Activated gamma-delta T cell (primary cell): Measurements from ENCODE around the gene ROR1.
"Not testable (repeated sequence)": the region's sequence is repeated elsewhere in the genome, so short reads cannot be mapped to it uniquely, and the experiment has no call there.

Experiments used
- DNase-seq: peaks from one replicate; lab custom pipeline; 2025; lab: John Stamatoyannopoulos, UW

Gene ROR1

DNA sequence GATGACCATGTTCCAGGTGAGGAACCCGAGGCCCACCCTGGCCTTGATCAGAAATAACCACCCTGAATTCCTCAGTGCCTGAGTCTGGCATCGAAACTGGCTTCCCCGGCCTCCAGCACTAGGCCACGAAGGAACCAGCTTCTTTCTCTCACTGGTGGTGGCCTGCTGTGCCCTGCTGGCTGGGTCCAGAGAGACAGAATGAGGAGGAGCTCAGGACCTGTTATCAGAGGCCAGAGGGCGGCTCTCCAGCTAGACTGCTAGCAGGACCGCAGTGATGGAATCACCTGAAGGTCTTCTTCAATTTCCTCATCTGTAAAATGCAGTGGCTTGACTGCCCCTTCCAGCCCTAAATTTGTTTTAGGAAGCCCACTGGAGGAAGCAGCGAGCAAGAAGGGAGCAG lies 20.5 kb downstream of the ROR1 start:
- no peak for DNase-seq

DNA sequence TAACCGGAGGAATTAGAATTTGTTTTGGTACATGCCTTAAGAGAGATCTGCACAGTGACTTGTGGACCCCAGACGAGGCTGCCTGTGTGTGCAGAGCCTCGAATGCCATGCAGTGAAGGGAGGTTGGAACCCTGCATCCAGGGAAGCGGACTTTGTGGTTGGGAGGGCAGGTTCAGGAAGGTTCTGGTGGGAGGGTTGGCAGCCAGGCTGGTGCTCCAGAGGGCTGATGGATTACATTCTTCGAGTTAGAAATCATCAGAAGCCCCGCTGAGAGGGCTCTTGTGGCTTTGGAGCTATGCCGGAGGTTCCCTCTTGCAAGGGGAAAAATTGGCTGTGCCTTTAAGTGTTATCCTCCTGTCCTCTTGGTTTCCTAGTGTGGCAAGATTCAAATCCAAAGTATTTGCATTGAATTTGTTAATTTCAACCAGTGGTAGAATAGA lies 21.1 kb downstream of the ROR1 start:
- DNase-seq = no peak

DNA sequence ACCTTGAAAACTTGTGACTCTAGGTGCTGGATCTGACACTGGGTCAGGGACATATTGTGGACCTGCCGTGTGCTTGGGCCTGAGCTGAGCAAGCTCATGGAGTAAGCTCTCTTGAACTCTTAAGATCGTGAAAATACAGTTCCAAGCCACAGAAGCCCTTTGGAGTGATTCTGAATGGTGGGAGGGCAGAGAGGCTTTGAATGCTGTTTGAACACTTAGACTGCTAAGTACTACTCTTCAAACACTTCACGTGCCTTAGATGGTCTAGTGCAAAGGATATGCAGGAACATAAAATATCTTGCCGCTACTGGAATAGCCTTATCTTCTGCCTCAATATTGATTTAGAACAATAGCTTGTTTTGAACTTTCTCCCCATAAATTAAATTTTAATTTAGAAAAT lies 21.6 kb downstream of the ROR1 start:
- no peak for DNase-seq

DNA sequence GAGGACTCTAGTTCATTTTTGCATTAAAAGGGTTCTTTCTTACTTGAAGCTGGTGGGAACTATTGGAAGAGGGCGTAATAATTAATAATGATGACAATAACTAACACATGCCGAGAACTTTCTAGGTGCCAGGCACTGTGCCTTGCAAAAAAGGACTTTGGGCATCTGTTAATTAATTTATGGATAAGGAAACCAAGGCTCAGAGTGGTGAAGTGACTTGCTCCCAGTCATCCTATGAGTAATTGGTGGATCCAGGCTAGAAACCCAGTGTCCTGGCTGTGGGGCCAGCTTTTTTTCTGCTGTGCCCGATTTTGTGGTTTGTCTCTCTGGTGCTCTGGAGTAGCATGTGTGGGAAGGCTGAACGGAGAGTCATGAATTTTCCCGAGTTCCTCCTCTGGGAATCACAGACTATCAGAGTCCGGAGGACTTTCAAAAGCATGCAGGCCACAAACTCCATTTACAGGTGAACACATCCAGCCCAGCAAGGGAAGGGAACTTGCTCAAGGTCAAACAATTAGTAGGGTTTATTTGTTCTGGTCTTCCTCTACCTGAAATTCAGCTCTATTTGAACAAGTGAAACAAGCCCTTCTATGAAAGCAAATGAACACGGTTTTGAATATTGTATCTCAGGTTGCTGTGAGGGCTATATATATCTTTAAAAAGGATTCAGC lies 23.4 kb downstream of the ROR1 start:
- no peak for DNase-seq

DNA sequence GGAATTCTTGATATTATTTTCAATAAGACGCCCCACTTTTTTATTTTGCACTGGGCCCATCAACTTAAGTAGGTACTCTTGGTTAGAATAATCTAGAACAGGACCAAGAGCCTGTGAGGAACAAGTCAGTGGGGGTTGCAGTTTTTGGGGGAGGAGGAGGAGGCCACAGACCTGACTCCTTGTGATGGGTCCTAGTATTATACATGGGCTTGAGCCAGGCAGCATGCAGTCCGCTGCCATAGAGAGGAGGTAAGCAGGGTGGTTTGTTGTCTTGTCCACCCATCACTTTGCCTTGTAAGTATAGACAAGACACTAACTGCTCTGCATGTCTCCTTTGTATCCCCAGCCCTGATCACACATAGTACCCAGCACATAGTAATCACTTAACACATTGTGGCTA lies 24.5 kb downstream of the ROR1 start:
- no peak for DNase-seq

DNA sequence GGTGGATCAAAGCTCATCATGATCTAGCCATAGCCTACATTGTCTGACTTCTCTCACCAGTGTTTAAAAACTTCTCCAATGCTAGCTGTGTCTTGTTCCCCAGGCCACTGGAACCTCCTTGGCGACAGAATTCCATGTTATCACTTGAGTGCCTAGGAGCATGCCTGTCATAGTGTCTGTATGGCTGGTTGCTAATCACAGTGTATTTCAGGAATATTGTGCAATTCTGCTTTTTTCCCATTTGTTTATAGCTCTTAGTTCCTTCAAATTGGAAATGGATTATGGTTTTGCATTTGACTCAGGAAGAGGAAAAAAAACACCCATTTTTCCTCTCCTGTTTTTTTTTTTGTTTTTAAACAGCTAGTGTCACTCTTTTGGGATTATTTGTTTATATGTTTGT lies 25.5 kb downstream of the ROR1 start:
- no peak for DNase-seq

DNA sequence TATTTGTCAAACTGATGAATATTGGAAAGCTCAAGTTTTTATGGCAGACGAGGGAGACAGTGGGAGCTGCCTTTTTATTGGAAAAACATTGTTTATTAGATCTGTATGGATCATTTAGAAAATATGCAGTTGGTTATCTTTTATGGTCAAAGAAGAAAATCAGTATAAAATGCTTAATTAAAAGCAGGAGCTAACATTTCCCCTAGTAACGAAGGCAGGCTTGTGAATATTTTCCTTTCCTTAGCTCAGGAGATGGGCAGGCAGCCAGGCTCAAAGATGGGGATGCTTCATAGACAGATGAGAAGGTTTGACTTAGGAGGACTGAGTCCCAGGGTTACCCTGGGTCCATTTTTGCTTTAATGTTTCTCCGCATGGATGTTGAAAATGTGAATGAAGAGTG lies 26.0 kb downstream of the ROR1 start:
- DNase-seq = no peak

DNA sequence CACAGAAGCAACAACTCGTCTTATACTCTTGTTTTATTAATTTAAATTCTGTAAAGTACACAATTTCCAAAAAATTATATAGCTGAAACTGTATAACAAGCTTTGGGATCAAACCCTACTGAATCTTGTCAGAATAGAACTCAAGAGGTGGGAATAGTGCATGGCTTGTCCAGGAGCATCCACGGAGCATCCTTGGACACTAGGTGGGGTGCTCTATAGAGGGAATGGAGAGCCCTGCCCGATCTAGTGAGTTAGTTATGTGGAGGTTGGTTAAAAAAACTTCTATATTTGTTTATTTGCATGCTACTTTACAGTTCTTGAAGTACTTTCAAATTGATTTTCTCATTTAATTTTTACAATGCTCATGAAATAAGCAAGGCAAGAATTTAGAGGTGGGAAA lies 28.3 kb downstream of the ROR1 start:
- no peak for DNase-seq

DNA sequence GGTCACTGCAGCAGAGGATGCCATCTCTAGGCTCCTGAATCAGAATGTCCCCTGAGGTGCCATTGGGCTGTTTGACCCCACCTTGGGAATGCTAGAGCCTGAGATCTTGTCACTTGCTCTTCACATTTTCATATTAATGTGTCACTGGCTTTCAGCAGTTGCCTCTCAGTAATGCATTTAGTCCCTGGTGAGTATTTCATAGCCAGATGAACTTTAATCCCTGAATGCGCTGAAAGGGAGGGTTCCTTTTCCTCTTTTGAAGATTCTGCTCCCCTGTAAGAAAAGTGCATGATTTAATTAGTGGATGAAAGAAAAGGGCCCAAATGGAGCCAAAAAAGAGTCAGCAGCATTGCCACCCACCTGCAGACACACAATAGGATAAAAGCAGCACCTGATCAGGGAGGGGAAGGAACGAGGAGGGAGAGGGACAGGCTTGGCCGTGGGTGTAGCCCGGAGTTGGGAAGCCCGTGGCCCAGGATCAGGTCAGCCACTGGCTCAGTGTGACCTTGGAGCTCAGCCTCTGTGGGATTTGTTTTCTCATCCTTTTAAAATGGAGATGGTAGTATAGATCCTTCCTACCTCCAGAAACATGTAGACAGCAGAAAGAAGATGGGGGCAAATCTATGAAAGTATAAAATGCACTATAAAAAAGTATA lies 31.1 kb downstream of the ROR1 start:
- DNase-seq = no peak

DNA sequence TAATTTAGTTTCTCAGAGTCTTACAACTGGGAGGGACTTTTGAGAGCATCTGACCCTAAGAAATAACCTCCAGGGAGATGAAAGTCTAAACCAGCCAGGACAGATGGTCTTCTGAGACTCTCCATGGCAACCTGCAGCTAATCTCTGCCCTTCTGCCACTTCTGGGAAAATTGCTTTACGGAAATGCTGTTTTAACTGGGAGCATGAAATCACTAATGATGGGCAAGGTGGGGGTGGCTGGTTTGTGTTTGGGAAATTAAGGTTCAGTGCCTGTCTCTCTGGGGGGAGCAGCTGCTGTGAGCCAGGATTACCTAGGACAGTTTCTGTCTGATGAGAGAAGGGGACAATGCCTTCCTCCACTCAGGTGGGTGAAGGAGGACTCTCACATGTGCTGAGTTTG lies 33.2 kb downstream of the ROR1 start:
- no peak for DNase-seq

DNA sequence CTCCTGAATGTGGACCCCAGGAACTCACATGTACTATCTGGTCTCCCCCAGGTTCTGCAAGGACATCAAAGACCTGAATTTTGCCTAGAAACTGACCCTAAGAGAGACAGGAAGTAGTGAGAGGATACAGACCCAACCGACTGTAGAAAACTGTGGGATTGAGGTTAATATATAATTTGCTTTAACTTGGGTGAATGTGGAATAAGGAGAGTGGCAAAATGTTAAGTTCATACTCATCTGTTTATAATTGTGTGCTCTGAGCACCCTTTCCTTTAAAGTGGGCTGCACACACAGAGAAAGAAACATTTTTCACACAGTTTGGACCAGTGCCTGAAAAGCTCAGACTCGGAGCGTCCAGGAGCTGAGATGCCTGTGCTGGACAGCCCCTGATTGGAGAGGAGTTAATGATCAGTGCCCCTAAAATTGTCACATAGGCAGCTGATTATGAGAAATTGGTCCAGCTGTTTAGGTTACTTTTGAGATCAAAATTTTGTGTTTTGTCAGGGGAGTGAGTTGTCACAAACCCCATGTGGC lies 37.2 kb downstream of the ROR1 start:
- no peak for DNase-seq

DNA sequence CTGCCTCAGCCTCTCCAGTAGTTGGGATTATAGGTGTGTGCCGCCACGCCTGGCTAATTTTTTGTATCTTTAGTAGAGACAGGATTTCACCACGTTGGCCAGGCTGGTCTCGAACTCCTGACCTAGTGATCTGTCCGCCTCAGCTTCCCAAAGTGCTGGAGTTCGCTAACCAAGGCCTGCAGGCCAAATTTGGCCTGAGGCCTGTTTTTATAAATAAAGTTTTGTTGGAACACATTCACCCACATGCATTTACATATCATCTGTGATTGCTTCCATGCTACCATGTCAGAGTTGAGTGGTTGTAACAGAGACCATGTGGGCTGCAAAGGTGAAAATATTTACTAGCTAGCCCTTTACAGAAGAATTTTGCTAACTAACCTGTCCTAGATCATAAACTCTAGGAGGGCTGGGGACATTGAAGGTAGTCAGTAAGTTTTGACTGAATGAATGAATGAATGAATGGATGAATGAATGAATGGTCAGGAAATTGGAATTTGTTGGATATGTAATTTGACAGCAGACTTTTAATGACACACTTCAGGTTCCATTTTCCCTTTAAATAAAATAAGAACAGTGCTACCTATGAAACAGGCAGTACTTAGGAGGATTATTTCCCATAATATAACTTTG lies 38.4 kb downstream of the ROR1 start:
- no peak for DNase-seq

DNA sequence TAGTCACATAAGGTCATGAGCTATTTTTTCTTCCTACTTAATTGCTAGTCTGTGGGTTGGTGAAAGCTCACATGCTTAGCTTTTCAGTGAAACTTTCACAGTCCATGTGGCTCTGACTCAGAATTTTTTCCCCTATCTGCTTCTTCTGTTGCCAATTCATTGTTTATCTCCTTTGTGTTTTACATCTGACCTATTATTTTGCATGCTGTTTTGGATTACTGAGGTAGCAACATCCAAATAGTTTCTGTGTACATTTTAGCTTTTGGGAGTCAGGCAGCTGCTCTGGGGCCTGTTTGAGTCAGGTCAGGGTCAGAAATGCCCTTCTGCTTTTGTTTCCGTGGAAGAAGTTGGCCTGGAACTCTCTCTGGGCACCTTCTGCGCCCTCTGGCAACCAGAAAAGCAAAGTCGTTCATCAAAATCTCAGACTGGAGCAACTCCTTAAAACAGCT lies 40.0 kb downstream of the ROR1 start:
- no peak for DNase-seq

DNA sequence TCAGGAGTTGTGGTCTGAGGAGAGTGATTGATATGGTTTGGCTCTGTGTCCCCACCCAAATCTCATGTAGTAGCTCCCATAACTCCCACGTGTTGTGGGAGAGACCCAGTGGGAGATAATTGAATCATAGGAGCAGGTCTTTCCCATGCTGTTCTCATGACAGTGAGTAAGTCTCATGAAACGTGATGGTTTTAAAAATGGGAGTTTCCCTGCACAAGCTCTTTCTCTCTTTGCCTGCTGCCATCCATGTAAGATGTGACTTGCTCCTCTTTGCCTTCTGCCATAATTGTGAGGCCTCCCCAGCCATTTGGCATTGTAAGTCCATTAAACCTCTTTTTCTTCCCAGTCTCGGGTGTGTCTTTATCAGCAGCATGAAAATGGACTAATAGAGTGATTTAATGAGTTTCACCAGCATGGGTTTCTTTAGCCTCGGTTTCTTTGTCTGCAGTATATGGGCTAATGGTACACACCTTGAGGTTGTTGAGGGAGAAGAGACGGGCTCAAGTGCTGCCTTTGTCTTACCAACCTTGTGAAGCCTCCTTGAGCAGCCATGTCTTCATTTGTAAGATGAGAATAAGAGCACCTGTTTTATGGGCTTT lies 42.5 kb downstream of the ROR1 start:
- DNase-seq = not testable (repeated sequence)

DNA sequence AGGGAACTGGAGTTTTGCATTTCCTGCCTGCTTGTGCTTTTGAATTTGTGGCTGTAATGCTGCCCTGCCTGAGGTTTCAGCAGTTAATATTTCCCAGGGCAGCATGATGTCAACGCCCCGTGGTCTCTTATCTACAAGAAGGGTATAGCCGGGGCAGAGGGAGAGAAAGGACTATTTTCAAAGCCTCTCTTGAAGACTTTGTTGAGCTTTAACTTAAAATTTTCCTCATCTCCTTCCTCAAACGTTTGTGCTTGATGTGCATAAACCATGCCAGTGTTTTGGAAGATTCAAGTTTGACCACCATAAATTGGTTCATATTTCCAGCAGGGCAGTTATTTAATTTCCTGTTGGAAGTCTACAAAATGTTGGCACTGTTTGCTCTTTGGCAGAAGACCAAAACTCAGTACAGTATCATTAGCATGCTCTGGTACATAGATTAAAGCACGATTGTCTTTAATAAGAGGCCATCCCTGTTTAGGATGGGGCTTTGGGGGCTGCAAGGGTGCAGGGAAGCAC lies 43.4 kb downstream of the ROR1 start:
- DNase-seq = no peak

DNA sequence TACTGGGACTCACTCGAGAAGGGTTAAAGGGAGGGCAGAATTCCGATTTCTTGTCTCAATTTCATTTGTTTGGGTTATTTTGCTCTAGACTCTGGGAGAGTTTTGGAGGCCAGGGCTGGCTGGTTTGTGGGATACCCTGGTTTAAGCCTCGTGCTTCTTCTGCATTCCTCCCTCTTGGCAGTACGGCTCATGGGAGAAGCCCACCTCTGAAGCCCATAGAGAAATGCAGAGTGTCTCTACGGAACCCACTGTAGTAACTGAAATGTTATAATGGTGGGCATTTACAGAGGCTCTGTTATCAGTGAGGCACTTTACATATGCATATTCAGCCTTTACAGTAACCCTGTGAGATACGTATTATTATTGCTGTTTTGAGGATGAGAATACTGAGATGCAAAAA lies 43.9 kb downstream of the ROR1 start:
- no peak for DNase-seq

DNA sequence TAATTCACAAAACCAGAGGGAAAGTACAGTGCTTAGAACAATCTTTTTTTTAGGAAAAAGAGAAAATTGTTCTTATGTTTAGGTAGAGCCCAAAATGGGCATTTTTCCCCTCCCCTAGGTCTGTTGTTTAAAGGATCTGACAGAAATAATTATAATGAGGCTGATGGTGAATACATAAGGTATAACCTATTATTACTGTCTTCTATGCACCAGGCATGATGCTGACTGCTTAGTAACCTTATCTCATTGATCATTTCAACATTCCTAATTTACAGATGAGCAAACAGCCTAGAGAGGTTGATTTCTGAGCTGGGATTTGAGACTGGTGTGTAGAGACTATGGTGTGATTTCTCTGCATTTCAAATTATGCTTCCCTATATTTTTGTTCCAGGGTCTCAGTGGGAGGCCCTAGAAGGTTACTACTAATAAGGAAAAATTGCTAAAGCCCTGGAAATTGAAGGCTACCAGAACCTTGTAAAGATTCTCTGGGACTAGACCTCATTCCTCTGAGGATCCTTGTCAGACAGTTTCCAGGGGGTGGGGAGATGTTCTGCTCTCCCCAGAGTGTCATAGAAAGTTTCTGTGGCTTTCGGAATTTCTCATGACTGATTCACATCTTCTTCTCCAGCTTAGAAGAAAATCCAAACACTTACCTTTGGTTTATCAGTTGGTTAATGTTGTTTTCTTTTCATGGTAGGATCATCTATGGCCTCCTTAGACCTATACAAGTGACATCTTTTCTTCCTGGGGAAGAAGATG lies 44.9 kb downstream of the ROR1 start:
- no peak for DNase-seq

DNA sequence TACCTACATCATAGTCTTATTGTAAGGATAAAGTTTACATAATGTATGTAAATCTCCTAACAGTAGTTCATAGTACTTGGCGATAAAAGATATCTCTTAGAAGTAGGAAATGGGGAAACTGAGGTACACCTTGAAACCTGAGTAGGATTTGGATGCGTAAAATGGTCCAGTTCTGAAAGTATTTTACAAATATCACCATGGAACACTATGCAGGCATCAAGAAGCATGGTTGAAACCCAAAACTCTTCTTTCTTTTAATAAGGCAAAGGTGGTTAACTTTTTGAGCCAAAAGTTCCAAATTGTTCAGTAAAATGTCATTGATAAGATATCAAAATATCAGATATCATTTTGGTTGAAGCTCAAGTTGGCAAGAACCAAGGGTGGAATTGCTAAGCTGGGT lies 46.0 kb downstream of the ROR1 start:
- DNase-seq = no peak

DNA sequence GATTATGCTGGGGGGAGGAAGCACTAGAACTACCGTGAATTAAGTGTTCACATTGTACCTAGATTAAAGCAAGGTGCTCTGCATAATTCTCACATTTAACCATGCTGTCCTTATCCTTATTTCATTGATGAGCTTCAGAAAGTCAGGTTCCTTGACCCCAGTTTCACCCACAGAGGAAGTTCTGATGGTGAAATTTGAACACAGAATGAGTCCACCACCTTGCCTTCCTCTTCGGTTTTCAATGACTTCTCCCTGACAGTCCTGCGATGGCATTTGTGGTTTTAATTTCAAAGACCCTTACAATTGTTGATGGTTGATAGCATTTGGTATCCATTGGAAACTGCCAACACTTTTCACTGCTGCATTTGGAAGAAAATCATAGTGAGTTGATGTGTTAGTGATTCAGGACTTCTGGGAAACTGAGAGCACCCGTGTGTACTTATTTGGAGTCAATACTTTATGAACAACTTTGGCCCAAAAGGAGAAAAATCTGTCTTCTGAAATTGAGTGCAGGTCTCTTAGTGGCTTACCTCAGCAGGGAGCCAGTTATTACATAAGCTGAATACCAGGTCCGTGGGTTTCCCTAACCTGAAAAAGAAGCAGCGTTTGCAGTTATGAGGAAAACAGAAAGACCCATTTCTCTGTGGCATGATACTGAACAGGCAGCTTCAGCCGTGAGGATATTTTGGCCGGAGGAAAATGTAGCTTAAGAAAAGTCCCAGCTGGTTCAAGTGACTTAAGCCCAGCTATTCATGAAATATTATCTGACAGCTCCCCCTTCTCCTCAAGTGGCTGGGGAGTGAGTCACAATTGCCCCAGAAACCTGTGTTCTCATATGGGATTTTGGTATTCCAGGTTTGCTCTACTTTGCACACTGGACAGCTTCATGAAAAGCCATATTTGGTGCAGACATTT lies 47.5 kb downstream of the ROR1 start:
- no peak for DNase-seq

DNA sequence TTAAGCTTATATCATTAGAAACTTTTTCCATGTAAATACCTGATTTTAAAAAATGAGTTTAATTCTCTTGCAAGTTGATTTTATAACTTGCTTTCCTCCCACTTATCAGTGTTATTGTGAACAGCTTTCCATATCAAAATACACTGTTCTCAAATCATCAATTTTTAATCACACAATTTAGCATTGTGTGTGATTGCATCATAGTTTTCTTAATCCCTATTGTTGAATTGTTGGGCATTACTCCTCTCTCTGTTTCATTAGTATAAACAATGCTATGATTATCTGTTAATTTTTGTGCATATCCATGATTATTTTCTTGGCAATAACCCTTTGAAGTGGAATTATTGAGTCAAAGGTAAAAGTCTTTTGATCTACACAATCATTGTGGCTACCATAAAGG lies 48.7 kb downstream of the ROR1 start:
- DNase-seq = no peak

DNA sequence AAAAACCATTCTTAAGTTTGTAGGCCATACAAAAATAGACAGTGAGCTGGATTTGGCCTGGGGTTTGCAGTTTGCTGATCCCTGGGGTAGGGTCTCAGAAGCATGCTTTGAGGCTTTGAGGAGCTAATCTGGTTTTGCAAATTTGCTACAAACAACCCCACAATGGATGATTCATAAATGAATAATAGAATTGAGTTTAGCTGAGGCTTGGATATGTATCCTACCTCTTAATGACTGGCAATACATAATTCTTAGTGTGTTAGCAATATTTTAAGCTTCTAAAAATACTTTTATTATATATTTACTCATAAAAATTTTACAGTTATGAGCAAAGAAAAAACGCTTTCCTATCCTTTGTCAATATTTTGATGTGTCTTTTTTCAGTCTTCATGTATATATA lies 50.6 kb downstream of the ROR1 start:
- DNase-seq = no peak
